ENCODE measurements around the gene GNLY.

Gene GNLY

GRCh38 chr2:85746321-85747004, 52.3 kb downstream of the GNLY start:
- WGBS, 2 experiments (ENCODE audit: insufficient coverage in 2 of 2) = 91 to 93% methylated on average over 7 of the region's 8 CpGs
- no peaks in the 10 kb centered on the region for H3K9me3 ChIP-seq (ENCODE audit: control insufficient read depth, low read length)

GRCh38 chr2:85747441-85747840, 53.3 kb downstream of the GNLY start:
- Histone ChIP-seq H3K9me3 (ENCODE audit: control insufficient read depth, low read length) (no peaks in the 10 kb centered on the region), H3K27ac (ENCODE audit: low read depth, low read length, severe bottlenecking) (no peak overlapping the region), H3K4me3 (ENCODE audit: extremely low read depth, insufficient read depth, low read length, poor library complexity, severe bottlenecking) (no peak overlapping the region), H3K4me1 (ENCODE audit: control insufficient read depth, insufficient read depth, low read length, poor library complexity, severe bottlenecking) (peaks cover 14% of the 10 kb centered on the region), H3K36me3 (ENCODE audit: control insufficient read depth, insufficient read depth, low read length) (no peaks in the 10 kb centered on the region)
- 82 to 100% methylated on average over 3 of the region's 3 CpGs for WGBS, 2 experiments (ENCODE audit: insufficient coverage in 2 of 2)

More at GRCh38 chr2:85746321-85747004, 52.3 kb downstream of the GNLY start:
- no peaks in the 10 kb centered on the region for H3K36me3 ChIP-seq (ENCODE audit: control insufficient read depth, insufficient read depth, low read length)
- peaks cover 24% of the 10 kb centered on the region for H3K4me1 ChIP-seq (ENCODE audit: control insufficient read depth, insufficient read depth, low read length, poor library complexity, severe bottlenecking)
- no peak overlapping the region for H3K27ac ChIP-seq (ENCODE audit: low read depth, low read length, severe bottlenecking)
- H3K4me3 ChIP-seq (ENCODE audit: extremely low read depth, insufficient read depth, low read length, poor library complexity, severe bottlenecking) = no peak overlapping the region

- Histone ChIP-seq H3K4me3 (ENCODE audit: extremely low read depth, insufficient read depth, low read length, poor library complexity, severe bottlenecking) (no peak overlapping the region), H3K4me1 (ENCODE audit: control insufficient read depth, insufficient read depth, low read length, poor library complexity, severe bottlenecking) (peaks cover 7% of the 10 kb centered on the region), H3K36me3 (ENCODE audit: control insufficient read depth, insufficient read depth, low read length) (no peaks in the 10 kb centered on the region), H3K9me3 (ENCODE audit: control insufficient read depth, low read length) (no peaks in the 10 kb centered on the region), H3K27ac (ENCODE audit: low read depth, low read length, severe bottlenecking) (no peak overlapping the region)
- WGBS, 2 experiments (ENCODE audit: insufficient coverage in 2 of 2) = 82 to 91% methylated on average over 4 to 6 of the region's 9 CpGs
Measured at GRCh38 chr2:85748039-85748734, 54.0 kb downstream of the GNLY start.
